Activated CD4-positive, alpha-beta T cell treated with anti-CD3 and anti-CD28 coated beads, Interleukin-2, Interleukin-4, amounts not matched to agents 100 ng/mL and 50 ng/mL, durations not matched to agents 16 hours and 8 hours (primary cell): ENCODE data around the gene KDM4B.

ENCODE experiments used
- DNase-seq: peaks from one replicate; pipeline ENCODE4 v3.0.0-alpha.2; 2020; ENCODE audit warnings: low spot score

The KDM4B gene

GRCh38 chr19:5104871-5105351 is 136.0 kb downstream of the KDM4B start:
- DNase-seq = no peak

DNA sequence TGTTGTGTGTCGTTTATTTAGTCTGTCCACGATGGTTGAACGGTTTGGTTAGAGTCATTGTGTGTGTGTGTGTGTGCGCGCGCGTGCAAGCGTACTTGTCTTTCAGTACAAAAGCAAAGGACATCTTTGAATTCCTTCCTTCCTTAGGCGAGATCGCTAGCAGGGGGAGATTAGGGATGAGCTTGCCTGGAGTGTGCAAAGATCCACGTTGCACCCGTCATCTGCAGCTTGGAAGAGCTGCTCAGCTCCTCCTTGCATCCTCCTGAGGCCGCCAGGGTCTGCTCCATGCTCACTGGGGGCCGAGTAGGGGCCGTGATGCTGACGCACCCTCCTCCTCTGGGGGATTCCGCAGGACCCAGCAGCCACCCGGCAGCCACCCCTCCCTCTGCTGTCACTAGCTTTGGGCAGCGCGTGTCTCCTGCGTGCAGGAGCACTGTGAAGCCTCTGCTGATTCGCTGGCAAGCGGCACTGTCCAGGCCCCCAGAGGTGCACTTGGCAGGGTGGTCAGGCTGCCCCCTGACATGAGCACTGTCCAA is 137.3 kb downstream of the KDM4B start:
- DNase-seq = no peak

DNA sequence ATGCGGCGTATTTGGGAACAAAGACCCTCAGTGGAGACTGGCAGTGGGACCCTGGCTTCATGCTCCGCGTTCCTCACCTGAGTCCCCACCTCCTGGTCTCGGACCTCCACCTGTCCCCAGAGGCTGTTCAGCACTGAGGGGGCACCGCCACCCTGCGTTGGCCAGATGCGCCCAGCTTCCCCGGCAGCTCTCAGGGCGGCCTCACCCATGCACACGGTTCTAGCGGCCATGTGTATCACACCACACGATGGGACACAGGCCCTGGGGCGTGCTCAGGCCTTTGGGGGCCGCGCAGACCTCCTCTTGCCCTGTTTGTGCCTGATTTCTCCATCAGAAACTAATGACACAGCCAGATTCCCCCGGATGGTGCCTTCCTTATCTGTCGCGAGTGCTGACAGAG is 138.1 kb downstream of the KDM4B start:
- DNase-seq = no peak

GRCh38 chr19:5107432-5108122 is 138.7 kb downstream of the KDM4B start:
- DNase-seq = no peak

DNA sequence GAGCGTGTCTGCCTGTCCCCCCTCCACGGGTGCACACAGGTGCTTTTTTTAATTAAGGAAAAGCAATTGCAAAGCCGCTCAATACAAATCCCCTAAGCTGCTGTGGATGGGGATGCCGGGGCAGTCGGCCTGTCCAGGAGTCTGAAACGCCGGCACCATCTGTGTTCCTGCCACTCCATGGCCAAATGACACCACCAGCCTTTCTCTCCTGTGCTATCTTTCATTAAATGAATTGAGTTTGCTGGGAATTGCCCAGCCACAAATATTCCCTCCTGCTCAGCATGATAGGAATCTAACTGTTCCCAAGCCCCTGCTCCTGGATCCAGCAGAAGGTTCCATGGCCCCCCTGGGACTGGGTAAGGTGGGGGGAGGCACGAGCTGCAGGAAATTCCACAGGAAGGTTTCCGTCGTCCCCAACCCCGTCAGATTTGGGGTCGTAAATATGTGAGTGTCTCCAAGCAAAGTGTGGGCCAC is 139.2 kb downstream of the KDM4B start:
- no peak for DNase-seq

DNA sequence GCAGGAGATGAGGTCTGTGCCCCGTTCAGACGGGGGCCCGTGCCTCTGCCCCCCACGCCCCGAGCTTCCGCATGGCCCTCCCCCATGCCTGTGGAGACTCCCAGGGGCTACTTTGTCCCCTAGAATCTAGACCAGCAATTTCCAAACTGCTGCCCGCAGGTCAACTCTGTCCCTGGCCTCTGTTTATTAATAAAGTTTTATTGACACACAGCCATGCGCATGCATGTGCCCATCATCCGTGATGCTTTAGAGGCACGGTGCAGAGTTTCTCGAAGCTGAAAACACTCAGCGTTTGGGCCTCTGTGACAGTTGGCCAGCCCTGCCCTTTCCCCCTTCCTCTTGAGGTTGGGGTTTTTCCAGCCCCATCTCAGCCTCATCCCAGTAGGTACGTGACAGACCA is 140.0 kb downstream of the KDM4B start:
- no peak for DNase-seq

DNA sequence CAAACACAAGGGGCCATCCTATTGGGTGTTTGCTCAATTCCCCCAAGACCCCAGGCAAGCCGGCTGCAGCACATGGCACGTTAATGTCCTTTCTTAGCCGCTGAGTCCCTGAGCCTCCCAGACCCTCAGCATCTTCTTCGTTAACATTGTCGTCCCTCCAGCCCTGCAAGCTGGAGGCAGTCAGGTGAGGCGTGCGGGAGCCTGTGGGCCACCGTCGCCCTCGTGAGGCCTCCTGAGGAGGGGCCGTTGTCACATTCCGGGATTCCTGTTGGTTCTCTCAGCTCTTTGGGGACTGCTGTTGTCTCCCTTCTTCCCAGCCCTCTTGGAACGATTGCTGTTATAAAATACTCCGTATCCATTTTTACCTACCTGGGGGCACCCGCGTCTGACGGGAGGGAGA is 140.6 kb downstream of the KDM4B start:
- no peak for DNase-seq

GRCh38 chr19:5110546-5110945 is 141.6 kb downstream of the KDM4B start:
- no peak for DNase-seq

- no peak for DNase-seq
Observed at GRCh38 chr19:5111051-5111450, 142.1 kb downstream of the KDM4B start.

GRCh38 chr19:5112175-5112574 is 143.3 kb downstream of the KDM4B start:
- DNase-seq = no peak

DNA sequence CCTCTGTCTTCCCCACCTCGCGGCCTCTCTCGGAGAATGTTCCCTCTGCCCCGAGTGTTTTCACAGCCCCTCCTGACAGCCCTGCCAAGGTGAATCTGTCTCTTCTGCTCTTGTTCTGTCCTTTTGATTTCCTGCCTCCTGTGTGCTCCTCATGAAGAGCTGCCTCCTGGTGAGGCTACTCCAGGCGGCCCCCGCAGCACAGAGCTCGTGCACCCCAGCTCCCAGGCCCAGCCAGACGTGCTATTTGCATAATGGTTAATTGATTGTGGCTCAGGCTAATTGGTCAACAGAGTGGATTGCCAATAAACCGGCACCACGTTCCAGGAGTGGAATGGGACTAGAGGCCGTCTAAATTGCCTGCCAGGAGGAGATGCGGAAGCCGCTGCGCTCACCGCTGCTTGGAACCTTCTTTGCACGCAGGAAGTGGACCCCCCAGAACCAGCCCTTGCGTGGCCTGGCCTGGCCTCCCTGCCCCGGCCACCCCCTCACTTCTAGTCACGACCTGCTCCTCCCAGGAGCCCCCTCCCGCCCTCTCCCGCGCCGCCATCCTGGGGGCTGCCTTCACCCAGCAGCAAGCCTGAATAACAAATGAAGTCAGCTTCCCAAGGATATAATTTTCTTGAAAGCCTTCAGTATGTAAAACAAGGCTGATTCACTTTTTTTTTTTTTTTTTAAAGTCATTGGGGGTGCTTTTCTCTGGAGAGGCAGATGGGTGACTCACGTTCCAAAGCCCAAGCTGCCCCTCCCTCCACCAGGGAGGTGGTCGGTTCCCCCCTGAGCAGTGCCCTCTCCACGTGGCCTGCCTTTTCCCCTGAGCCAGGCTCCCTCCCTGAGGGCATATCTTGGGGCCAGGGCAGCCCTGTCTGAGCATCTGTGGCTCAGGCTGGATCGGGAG is 144.0 kb downstream of the KDM4B start:
- no peak for DNase-seq

DNA sequence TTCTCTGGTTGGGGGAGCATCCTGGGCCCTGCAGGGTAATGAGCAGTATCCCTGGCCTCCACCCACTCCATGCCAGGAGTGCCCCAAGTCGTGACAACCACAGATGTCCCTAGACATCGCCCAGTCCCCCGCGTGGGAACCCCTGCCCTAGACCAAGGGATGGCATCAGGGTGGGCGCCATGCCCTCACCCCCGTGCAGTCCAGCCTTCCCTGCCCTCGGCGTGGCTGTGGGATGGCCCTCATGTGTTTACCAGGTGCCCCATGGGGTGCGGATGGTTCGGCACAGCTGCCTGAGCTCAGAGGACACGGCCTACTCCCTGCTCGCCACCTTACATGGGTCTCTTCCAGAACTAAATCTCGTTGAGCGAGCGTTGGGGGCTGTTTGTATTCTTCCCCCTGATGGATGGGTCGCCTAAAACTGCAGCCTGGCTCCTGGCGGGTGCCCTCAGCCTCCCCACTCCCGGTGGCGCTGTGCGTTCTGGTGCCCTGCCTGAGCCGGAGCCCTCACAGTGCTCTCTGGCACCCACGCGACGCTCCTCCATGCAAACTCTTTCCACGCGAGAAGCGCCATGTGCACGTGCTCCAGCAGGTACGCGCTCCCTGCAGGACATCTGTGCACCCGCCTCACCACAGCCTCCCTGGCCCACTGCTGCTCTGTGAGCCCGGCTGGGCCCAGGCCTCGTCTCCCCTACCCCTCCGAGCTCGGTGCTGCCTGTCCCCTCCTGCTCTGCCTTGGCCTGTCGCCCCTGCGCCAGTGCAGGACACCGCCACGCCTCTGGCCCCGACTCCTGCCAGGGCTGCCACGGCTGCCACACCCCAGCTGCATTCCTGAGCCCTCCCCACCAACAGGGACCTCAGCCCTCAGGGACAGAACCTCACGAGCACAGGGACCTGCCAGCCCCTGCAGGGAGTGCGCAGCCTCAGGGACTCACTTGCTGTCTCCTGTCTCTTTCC is 145.0 kb downstream of the KDM4B start:
- DNase-seq = no peak

GRCh38 chr19:5114727-5115126 is 145.8 kb downstream of the KDM4B start:
- no peak for DNase-seq

DNA sequence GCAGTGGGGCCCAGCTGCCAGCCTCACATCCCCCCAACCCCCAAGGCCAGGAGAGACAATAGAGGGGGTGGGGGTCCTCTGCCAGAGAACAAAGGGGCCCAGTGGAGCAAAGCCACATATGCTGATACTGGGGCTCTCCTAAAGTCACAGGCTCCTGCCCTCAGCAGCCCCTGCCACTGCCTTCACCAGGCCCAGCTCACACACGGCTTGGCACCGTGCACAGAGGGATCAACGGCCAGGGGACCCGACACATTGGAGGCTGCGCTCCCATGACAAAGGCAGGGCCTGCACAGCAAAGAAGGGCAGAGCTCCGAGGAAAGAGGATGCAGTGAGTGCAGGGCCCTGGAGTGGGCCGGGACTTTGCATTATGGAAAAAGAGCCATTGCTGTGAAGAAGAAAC is 146.4 kb downstream of the KDM4B start:
- DNase-seq = no peak

DNA sequence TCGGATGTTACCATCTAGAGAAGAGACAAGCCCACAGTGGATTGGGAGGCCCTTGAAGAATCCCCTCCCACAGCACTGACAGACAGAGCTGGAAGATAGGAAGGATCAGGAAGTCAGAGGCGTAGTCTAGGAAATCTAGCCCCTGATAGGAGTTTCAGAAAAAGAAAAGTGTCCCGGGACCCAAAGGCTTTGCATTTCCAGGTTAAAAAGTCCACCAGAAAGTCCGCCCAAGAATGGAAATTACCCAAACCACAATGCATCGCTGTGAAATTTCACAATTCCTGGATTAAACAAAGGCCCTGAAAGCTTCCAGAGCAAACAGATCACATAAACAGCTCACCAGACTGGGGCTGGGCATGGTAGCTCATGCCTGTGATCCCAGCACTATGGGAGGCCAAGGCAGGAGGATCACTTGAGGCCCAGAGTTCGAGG is 146.9 kb downstream of the KDM4B start:
- DNase-seq = no peak

DNA sequence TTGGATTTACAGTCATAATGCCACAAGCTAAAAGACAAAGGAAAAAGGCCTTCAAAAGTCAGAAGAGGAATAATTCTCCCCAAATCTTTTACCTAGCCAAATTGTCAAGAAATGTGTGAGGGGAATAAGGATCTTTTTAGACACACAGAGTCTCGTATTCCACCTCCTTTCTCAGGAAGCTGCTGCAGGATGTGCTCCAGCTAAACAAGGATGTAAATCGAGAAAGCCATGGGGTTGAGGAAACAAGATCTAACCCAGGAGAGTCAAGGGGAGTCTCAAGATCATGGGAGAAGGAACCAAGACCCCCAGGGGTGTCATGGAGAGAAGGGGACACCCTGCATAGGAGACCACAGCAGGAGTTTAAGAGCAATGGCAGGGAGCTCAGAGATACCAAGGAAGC is 147.4 kb downstream of the KDM4B start:
- DNase-seq = no peak

DNA sequence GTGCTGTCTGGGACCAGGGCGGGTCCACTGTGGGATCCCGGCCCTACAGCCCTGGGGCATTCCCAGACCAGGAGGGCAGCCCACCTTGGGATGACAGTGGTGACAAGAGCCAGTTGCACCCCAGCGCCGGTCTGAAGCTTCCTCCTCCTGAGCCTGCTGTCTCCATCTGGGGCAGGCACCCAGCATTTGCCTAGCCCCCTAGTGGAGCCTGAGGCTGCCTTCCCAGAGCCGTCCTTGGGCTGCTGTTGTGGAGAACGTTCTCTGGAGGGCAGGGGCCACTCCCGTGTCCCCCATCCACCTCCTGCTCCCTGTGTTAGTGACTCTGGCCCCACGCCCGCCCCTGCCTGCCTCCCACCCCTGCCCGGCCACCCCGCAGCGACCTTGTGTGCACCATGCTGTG is 148.5 kb downstream of the KDM4B start:
- no peak for DNase-seq

DNA sequence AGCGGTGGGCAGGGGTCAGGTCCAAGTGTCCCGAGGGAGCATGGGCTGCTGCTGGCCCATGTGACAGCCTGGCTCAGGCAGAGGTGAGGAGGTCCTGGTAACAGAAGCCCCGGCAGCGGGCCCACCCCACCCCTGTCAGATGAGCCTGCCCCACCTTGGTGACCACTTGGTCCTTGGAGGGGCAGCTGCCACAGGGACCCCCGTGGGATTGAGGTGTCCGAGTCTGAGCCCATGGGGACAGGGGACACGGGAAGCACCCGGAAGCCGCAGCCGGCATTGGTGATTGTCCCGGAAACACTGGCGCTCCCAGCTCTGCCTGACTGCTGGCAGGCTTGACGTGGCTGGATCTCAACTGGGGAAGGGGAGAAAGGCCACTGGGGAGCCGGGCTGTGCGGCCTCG is 149.1 kb downstream of the KDM4B start:
- no peak for DNase-seq

DNA sequence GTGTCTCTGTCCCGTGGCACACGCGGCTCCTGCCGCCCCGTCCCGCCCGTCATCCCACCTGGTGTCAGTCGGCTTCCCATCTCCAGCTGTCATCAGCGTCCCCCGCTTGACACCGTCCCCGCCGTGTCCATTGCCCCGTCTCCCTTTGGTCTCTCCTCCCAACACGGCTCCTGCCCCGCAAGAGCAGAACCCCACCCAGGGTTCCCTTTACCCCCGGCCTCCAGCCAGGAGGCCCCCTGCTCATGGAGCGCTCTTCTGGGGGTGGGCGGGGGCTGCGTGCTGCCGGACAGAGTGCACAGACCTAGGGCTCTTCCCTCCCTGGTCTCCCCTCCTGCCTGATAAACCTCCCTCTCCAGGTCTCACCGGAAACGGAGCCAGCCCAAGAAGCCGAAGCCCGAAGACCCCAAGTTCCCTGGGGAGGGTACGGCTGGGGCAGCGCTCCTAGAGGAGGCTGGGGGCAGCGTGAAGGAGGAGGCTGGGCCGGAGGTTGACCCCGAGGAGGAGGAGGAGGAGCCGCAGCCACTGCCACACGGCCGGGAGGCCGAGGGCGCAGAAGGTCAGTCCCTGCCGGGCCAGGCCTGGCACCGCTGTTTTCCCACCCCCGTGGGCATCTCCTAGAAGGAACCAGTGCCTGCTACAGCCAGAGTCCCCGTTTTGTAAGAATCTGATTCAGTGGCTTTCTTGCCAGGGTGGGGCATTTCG is 150.5 kb downstream of the KDM4B start:
- DNase-seq = no peak

GRCh38 chr19:5120321-5120720 is 151.4 kb downstream of the KDM4B start:
- DNase-seq = no peak

- no peak for DNase-seq
Observed at GRCh38 chr19:5120833-5121232, 151.9 kb downstream of the KDM4B start.
